Stimulated activated naive B cell treated with anti-CD40 and anti-IgM and Interleukin-4, amounts not matched to agents 10 μg/mL and 1 μg/mL and 100 μg/mL, for 72 hours (primary cell): ENCODE measurements around the gene CD52.
A peak's percentile ranks its signal among the peaks of the same experiment; 100 is the strongest.

Experiments used
- ATAC-seq, 2 donors: fragments of 150-1000 bp; cut with Tn5 transposase; replicated peaks; 2 replicates each; pipeline ENCODE4 v1.10.0; 2021; ENCODE audit warnings: moderate library complexity in 1 of 2
- DNase-seq: peaks from one replicate; pipeline ENCODE4 v3.0.0; 2021
- H3K27ac Mint-ChIP-seq: one replicate; pipeline ENCODE4 v1.8.0; 2022; ENCODE audit warnings: mild to moderate bottlenecking, mixed read lengths
- H3K27me3 Mint-ChIP-seq, 2 donors: one replicate each; pipeline ENCODE4 v1.8.0; 2022; ENCODE audit warnings: mixed read lengths in 2 of 2
- H3K36me3 Mint-ChIP-seq, 2 donors: one replicate each; pipeline ENCODE4 v1.8.0; 2022; ENCODE audit warnings: mixed read lengths in 2 of 2, mild to moderate bottlenecking in 1 of 2
- H3K4me1 Mint-ChIP-seq, 2 donors: one replicate each; pipeline ENCODE4 v1.8.0; 2022; ENCODE audit warnings: mixed read lengths in 2 of 2, mild to moderate bottlenecking in 1 of 2
- H3K4me3 Mint-ChIP-seq, 2 donors: one replicate each; pipeline ENCODE4 v1.8.0; 2022; ENCODE audit warnings: mild to moderate bottlenecking in 2 of 2, mixed read lengths in 2 of 2, moderate library complexity in 1 of 2
- H3K9me3 Mint-ChIP-seq, 2 donors: one replicate each; pipeline ENCODE4 v1.8.0; 2022; ENCODE audit warnings: mixed read lengths in 2 of 2, mild to moderate bottlenecking in 1 of 2

The CD52 gene

GRCh38 chr1:26280333-26281042, 37.3 kb upstream of the CD52 start:
- H3K27ac Mint-ChIP-seq, result peak overlapping the region; percentile 96
- H3K4me1 Mint-ChIP-seq, result peaks cover 78 to 86% of the 10 kb centered on the region in 2 donors
- no peak for ATAC-seq
- H3K36me3 Mint-ChIP-seq, result peaks cover 45 to 79% of the 10 kb centered on the region in 2 donors
- peak overlapping the region; percentile 89 to 91 for H3K4me3 Mint-ChIP-seq
- H3K9me3 Mint-ChIP-seq, result peaks cover 0 to 2% of the 10 kb centered on the region in 2 donors
- no peaks in the 10 kb centered on the region for H3K27me3 Mint-ChIP-seq
- DNase-seq, result no peak

- Mint-ChIP-seq H3K27me3 (no peaks in the 10 kb centered on the region), H3K36me3 (peaks cover 45 to 79% of the 10 kb centered on the region in 2 donors), H3K27ac (peak overlapping the region; percentile 70), H3K9me3 (peaks cover 0 to 2% of the 10 kb centered on the region in 2 donors), H3K4me1 (peaks cover 73 to 84% of the 10 kb centered on the region in 2 donors), H3K4me3 (peak overlapping the region; percentile 89 to 91)
- DNase-seq (no peak), ATAC-seq (no peak)
Observed at GRCh38 chr1:26281091-26281958, 36.4 kb upstream of the CD52 start.

GRCh38 chr1:26281971-26282370, 35.8 kb upstream of the CD52 start:
- Mint-ChIP-seq H3K4me3 (peak overlapping the region; percentile 89 to 91), H3K4me1 (peaks cover 69 to 82% of the 10 kb centered on the region in 2 donors), H3K36me3 (peaks cover 44 to 73% of the 10 kb centered on the region in 2 donors), H3K9me3 (peaks cover 0 to 2% of the 10 kb centered on the region in 2 donors), H3K27me3 (no peaks in the 10 kb centered on the region), H3K27ac (peak overlapping the region; percentile 47)
- ATAC-seq (no peak), DNase-seq (no peak)

- Mint-ChIP-seq H3K4me1 (peaks cover 71 to 82% of the 10 kb centered on the region in 2 donors), H3K27me3 (no peaks in the 10 kb centered on the region), H3K27ac (peak overlapping the region; percentile 90), H3K36me3 (peaks cover 42 to 70% of the 10 kb centered on the region in 2 donors), H3K9me3 (peaks cover 0 to 2% of the 10 kb centered on the region in 2 donors), H3K4me3 (peak overlapping the region in 1 of 2 donors; percentile 30)
- ATAC-seq (no peak), DNase-seq (no peak)
Observed at GRCh38 chr1:26282401-26282918, 35.3 kb upstream of the CD52 start.

GRCh38 chr1:26283279-26283853, 34.4 kb upstream of the CD52 start:
- ATAC-seq, result no peak

DNA sequence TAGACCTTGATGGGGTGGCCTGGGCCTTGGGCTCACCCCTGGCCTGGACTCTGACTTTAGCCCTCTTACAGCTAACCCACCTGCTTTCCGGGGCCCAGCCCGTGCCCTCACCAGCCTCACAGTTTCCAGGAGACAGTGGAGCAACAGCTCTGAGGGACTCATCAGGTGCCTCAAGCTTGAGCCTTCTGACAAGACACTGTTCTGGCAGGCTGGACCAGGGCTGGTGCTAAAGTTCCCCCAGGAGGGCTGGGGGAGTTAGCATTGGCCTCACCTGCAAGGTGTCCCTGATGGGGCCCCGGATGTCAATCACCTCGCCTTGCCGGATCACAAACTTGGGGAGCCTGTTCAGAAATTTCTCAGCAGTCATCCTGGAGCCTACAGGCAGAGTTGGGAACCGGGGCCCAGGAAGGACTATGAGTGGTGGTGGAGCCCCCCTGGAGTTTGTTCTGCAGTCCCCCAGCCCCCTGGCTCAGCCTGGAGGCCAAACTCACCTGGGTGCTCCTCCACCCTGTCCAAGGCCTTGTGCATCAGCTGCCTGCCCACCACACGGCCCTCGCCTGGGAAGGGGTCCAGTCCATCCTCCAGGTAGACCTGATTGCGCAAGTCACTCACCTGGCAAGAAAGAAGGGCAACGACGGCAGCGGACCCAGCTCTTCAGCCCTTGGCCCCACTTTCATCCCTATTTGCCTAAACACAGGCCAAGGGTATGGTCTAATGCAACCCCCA, 33.7 kb upstream of the CD52 start:
- DNase-seq (no peak), ATAC-seq (no peak)
- Mint-ChIP-seq H3K27ac (peak overlapping the region; percentile 98), H3K4me1 (peaks cover 74 to 82% of the 10 kb centered on the region in 2 donors), H3K27me3 (no peaks in the 10 kb centered on the region), H3K9me3 (peaks cover 0 to 2% of the 10 kb centered on the region in 2 donors), H3K4me3 (peak overlapping the region; percentile 70 to 73), H3K36me3 (peaks cover 38 to 56% of the 10 kb centered on the region in 2 donors)

More at GRCh38 chr1:26283279-26283853, 34.4 kb upstream of the CD52 start:
- H3K4me1 Mint-ChIP-seq, result peaks cover 72 to 82% of the 10 kb centered on the region in 2 donors
- no peak for DNase-seq
- H3K27me3 Mint-ChIP-seq, result no peaks in the 10 kb centered on the region
- peak overlapping the region; percentile 90 for H3K27ac Mint-ChIP-seq
- H3K4me3 Mint-ChIP-seq, result peak overlapping the region; percentile 19 to 32
- H3K9me3 Mint-ChIP-seq, result peaks cover 0 to 2% of the 10 kb centered on the region in 2 donors
- peaks cover 42 to 61% of the 10 kb centered on the region in 2 donors for H3K36me3 Mint-ChIP-seq

GRCh38 chr1:26284597-26285347, 33.0 kb upstream of the CD52 start:
- no peaks in the 10 kb centered on the region for H3K27me3 Mint-ChIP-seq

GRCh38 chr1:26285366-26286063, 32.2 kb upstream of the CD52 start:
- H3K9me3 Mint-ChIP-seq, result peaks cover 0 to 2% of the 10 kb centered on the region in 2 donors
- no peaks in the 10 kb centered on the region for H3K27me3 Mint-ChIP-seq
- H3K36me3 Mint-ChIP-seq, result peaks cover 36 to 50% of the 10 kb centered on the region in 2 donors
- H3K27ac Mint-ChIP-seq, result peak overlapping the region; percentile 98
- DNase-seq (no peak), ATAC-seq (no peak)
- peaks cover 86 to 91% of the 10 kb centered on the region in 2 donors for H3K4me1 Mint-ChIP-seq
- peak overlapping the region; percentile 70 to 73 for H3K4me3 Mint-ChIP-seq

More at GRCh38 chr1:26284597-26285347, 33.0 kb upstream of the CD52 start:
- peaks cover 38 to 53% of the 10 kb centered on the region in 2 donors for H3K36me3 Mint-ChIP-seq
- H3K4me3 Mint-ChIP-seq, result peak overlapping the region; percentile 70 to 73
- peak overlapping the region; percentile 98 for H3K27ac Mint-ChIP-seq
- DNase-seq (peak; percentile 86), ATAC-seq (peak; percentile 59 to 60)
- peaks cover 78 to 85% of the 10 kb centered on the region in 2 donors for H3K4me1 Mint-ChIP-seq
- H3K9me3 Mint-ChIP-seq, result peaks cover 0 to 2% of the 10 kb centered on the region in 2 donors

- DNase-seq (no peak), ATAC-seq (no peak)
- H3K36me3 Mint-ChIP-seq, result peaks cover 32 to 46% of the 10 kb centered on the region in 2 donors
- H3K9me3 Mint-ChIP-seq, result peaks cover 0 to 2% of the 10 kb centered on the region in 2 donors
- peak overlapping the region in 1 of 2 donors; percentile 15 for H3K4me3 Mint-ChIP-seq
- H3K27ac Mint-ChIP-seq, result peak overlapping the region; percentile 98
- peaks cover 89 to 91% of the 10 kb centered on the region in 2 donors for H3K4me1 Mint-ChIP-seq
- no peaks in the 10 kb centered on the region for H3K27me3 Mint-ChIP-seq
Observed at GRCh38 chr1:26286064-26286416, 31.7 kb upstream of the CD52 start.

DNA sequence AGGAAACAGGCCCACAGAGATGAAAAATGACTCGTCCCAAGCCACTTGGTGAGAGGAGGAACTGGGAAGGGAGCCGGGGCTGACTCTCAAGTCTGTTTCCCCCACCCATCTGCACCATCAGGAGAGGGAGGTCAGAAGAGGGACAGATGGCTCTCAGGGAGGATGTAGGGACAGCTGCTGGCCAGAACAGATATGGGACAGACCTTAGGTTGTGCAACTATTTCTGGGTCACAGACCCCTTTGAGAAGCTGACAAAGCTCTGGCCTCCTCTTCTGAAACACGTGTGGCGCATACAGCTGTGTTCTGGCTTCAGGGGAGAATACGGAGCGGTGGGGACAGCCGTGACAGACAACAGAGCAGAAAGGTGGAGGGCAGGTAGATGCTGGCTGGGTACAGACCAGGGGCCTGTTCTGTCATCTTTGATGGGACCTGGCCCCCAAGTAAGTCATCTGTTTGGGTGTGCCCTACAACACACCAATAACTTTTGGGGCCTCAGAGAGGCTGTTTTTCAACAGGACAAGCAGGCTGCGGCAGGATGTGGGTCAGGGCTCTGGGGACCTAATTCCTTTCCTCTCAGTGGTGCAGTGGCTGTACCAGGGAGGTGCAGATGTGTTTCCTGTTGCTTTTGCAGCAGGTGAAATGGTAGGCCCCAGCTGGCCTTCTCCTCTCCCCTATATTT, 30.6 kb upstream of the CD52 start:
- ATAC-seq (peak; percentile 24 to 28), DNase-seq (peak; percentile 62)
- H3K27ac Mint-ChIP-seq, result peak overlapping the region; percentile 98
- peak overlapping the region; percentile 64 to 71 for H3K4me3 Mint-ChIP-seq
- H3K9me3 Mint-ChIP-seq, result peaks cover 0 to 2% of the 10 kb centered on the region in 2 donors
- no peaks in the 10 kb centered on the region for H3K27me3 Mint-ChIP-seq
- peaks cover 90 to 92% of the 10 kb centered on the region in 2 donors for H3K4me1 Mint-ChIP-seq
- H3K36me3 Mint-ChIP-seq, result peaks cover 22 to 43% of the 10 kb centered on the region in 2 donors

- ATAC-seq (no peak), DNase-seq (no peak)
- peaks cover 21 to 42% of the 10 kb centered on the region in 2 donors for H3K36me3 Mint-ChIP-seq
- peak overlapping the region; percentile 98 for H3K27ac Mint-ChIP-seq
- H3K4me1 Mint-ChIP-seq, result peaks cover 89 to 95% of the 10 kb centered on the region in 2 donors
- no peaks in the 10 kb centered on the region for H3K27me3 Mint-ChIP-seq
- peaks cover 0 to 2% of the 10 kb centered on the region in 2 donors for H3K9me3 Mint-ChIP-seq
- H3K4me3 Mint-ChIP-seq, result peak overlapping the region; percentile 64 to 71
Observed at GRCh38 chr1:26287811-26288210, 29.9 kb upstream of the CD52 start.
